Epithelial cell of esophagus (primary cell): ENCODE data around the gene PTPRE.
A peak's percentile ranks its signal among the peaks of the same experiment; 100 is the strongest.

Experiments
- DNase-seq: peaks from one replicate; pipeline ENCODE4 v3.0.0; 2010; ENCODE audit warnings: low read depth
- H3K4me3 ChIP-seq: 2 replicates; pipeline ENCODE4 v1.5.1; 2011; ENCODE audit warnings: mild to moderate bottlenecking, low read length, control low read depth
- TF ChIP-seq, protein P1 (sequence below): IDR thresholded peaks from 2 replicates; pipeline ENCODE4 v1.5.1; 2011; ENCODE audit warnings: low read depth, mild to moderate bottlenecking, low read length, control low read depth, inconsistent platforms; ENCODE audit not compliant: insufficient read depth; ENCODE audit errors: missing control alignments

The PTPRE gene

DNA sequence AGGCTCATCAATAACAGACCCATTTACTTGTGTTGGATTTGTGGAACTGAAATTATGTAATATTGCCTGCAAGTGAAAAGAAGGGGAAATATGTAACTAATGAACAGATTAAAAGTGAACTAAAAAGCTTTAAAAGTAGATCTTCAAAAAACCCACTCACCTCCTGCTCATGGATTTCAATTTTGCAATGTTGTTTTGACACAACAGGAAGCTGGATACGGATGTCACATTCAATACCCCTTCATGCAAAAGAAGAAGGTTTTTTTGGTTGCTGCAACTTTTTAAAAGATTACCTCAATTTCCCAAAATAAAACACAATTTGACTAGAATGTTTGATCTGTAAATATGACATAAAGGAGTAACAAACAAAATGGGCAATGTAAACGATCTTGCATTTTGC, 216.0 kb downstream of the PTPRE start:
- no peak overlapping the region for H3K4me3 ChIP-seq
- DNase-seq = no peak
- TF ChIP-seq, protein P1, sequence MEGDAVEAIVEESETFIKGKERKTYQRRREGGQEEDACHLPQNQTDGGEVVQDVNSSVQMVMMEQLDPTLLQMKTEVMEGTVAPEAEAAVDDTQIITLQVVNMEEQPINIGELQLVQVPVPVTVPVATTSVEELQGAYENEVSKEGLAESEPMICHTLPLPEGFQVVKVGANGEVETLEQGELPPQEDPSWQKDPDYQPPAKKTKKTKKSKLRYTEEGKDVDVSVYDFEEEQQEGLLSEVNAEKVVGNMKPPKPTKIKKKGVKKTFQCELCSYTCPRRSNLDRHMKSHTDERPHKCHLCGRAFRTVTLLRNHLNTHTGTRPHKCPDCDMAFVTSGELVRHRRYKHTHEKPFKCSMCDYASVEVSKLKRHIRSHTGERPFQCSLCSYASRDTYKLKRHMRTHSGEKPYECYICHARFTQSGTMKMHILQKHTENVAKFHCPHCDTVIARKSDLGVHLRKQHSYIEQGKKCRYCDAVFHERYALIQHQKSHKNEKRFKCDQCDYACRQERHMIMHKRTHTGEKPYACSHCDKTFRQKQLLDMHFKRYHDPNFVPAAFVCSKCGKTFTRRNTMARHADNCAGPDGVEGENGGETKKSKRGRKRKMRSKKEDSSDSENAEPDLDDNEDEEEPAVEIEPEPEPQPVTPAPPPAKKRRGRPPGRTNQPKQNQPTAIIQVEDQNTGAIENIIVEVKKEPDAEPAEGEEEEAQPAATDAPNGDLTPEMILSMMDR = no peak

DNA sequence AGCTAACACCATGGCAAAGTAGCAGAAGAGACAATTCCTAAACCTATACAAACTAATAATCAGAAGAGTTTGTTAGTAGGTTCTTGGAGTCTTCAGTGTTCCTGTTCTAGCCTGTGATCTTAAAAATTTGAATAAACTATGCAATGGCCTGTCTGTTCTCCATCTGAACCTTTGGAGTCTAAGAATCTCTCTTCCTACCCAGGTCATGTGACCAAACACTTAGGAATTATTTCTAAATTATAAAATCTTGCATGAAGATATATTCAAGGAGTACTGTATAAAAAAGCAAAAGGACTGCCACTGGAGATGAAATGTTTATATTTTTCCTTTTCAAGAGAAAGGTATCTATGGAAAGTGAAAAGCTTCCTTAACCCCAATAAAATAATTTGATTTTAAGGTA, 216.9 kb downstream of the PTPRE start:
- no peak for DNase-seq
- TF ChIP-seq, protein P1 = no peak
- peak overlapping the region; percentile 1 for H3K4me3 ChIP-seq

DNA sequence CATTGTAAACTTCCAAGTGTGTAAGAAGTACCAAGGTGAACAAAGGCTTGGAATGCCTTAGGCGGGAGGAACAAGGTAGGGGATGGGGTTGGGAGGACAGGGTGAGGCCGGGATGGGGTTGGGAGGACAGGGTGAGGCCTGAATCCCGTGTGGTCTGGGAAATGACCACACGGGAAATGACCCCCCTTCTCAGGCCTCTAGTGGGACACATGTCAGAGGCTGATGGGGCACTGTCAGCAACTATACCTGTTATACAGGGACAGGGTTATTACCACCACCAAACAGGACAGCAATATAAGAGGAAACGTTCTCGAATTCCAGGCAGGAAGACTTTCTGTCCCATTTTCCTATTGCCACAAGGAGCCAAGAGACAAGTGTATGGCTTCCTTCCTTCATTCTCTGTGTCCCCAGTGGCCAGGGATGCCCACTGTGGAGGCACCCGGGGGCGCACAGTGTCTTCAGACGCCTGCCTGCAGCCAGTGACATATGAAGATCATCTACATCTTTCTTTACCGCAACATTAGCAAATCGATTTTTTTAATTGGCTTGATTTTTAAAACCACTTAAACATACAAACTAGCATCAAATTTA, 218.0 kb downstream of the PTPRE start:
- H3K4me3 ChIP-seq = peak overlapping the region; percentile 61
- TF ChIP-seq, protein P1 = no peak
- no peak for DNase-seq

DNA sequence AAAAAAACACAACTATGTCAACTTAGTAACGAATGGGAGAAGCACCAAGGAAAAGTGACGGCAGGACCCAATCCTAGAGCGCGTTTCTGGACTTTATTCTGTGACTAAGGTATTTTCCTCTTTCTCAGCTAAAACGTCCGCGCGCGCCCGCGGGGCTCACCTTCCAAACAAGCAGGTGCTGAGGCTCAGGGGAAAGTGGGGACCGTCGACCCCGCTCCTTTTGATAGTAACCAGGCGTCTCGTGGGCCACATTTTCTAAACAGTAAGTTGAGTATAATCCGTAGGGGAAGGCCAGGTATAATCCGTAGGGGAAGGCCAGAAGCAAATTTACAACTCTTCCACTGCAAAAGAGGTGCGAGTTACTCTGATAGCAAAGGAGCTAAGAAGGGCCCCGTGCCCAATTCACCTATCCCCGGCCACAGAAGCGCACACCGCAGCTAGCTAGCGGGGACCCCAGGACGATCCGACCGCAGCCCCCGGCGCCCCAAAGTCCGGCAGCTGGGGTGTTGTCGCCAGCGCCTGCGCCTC, 218.6 kb downstream of the PTPRE start:
- peak; percentile 40 for DNase-seq
- H3K4me3 ChIP-seq = peak overlapping the region; percentile 61
- TF ChIP-seq, protein P1 = no peak

DNA sequence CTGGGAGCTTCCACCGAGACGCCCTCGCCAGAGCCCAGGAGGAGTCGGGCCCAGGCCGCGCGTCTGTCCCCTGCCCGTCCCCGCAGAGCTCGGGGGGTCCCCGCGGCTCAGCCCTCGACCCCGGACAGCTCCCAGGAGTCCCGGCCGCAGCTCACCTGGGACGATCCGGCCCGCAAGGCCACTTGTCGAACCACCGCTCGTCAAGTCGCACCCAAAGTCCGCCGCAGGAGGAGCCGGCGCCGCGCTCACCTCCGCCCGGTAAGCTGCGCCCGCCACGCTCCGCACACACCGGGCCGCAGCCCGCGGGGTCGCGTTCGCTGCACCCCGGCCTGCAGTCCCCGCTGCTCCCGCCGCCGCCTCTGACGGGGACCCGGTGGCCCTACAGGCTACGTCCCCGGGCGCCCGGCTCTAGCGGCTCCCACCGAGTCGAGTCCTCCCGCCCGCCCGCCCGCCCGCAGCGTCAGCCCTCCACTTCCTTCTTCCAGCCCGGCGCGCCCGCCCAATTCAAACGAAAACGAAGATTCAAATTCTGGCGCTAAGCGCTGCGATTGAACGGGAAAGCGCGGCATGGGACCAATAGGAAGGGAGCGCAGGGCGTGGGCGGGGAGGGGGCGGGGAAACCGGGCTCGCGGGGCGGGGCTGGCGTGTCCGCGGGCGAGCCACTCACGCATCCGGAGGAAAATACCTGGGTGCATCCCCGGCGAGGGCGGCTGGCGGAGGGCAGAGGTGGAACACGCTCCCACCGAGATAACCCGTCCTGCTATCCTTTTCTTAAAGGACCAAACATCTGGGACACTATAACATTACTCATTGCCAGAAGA, 219.3 kb downstream of the PTPRE start, which contains the start of gene MKI67:
TSS of gene MKI67 (minus strand) at position 480 of the 821 bp plus-strand sequence. CDS start 756 bp downstream, outside the sequence.
- H3K4me3 ChIP-seq = peak within 1 kb of the TSS; percentile 65
- DNase-seq = peak; percentile 94
- TF ChIP-seq, protein P1 = no peak

DNA sequence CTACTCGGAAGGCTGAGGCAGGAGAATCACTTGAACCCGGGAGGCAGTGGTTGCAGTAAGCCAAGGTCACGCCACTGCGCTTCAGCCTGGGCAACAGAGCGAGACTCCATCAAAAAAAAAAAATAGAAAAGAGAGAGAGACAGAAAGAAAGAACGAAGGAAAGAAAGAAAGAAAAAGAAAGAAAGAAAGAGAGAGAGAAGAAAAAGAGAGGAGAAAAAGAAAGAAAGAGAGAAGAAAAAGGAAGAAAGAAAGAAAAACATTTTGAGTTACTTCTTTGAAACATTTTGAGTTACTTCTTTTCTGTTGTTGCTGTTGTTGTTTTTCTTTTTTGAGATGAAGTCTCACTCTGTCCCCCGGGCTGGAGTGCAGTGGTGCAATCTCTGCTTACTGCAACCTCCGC, 221.7 kb downstream of the PTPRE start:
- no peak for DNase-seq
- no peak overlapping the region for H3K4me3 ChIP-seq
- TF ChIP-seq, protein P1 = no peak
